ENCODE results near the gene ACIN1. TPM values are rescaled to one million over a fixed set of nuclear protein-coding genes. Genes with fewer than 3 reads are reported as not detected.

ACIN1 gene
- total and polyA plus RNA-seq, 2 of the 8 experiments (the other 6 are each of a cell fraction or from before 2014, with no cell fraction given): 132 to 233 TPM

DNA sequence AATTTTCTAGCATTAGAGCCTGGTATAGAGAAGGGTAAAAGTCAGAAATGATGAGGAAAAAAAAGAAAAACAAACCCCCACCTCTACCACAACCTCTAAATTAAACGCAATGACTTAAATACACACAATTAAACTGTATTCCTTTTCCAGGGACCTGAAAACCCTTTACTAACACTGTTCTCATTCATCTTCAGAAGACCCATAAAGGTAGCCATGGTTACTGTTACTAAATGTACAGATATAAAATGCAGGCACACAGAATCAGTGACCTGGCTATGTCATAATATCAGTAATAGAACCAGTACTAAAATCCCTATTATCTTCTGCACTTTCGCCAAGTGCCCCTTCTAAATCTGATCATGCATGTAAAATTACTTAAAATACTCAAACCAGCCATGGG, 1.4 kb downstream of the ACIN1 start (continued):
- TF ChIP-seq CTBP2 (IDR thresholded peaks at IDR 0.05; ENCODE audit: borderline replicate concordance, insufficient read depth, insufficient read length, low read length) (no peak), RBBP5 (IDR thresholded peaks at IDR 0.05; ENCODE audit: borderline replicate concordance, low read depth, low read length) (no peak), GTF2F1 (IDR thresholded peaks at IDR 0.05; ENCODE audit: borderline replicate concordance, low read depth, low read length) (no peak), MAFK (IDR thresholded peaks at IDR 0.05; ENCODE audit: low read depth, low read length) (no peak), TEAD4 (IDR thresholded peaks at IDR 0.05; ENCODE audit: low read depth, low read length) (no peak), RNF2 (IDR thresholded peaks at IDR 0.05; ENCODE audit: borderline replicate concordance, low read depth, low read length, missing control alignments, poor library complexity, severe bottlenecking) (no peak), SP2 (IDR thresholded peaks at IDR 0.05; ENCODE audit: low read length) (no peak), CHD1 (IDR thresholded peaks at IDR 0.05; ENCODE audit: low read depth, low read length) (no peak)
